ENCODE results near the gene MYO1C.

- no peak for TF ChIP-seq CTCF (IDR thresholded peaks at IDR 0.05)
- TF ChIP-seq POLR2AphosphoS5 (IDR thresholded peaks at IDR 0.05), result no peak
Observed at GRCh38 chr17:1442187-1442586, 50.3 kb downstream of the MYO1C start.
